HepG2 (cell line): ENCODE results near the gene OR4C3. TPM values are rescaled to one million over a fixed set of nuclear protein-coding genes. Genes with fewer than 3 reads are reported as not detected.
"Not testable (repeated sequence)": the region's sequence is repeated elsewhere in the genome, so short reads cannot be mapped to it uniquely, and the experiment has no call there.

Experiments
- ATAC-seq: fragments of 200-7000 bp; cut with Tn5 transposase; 3 replicates; pipeline ENCODE4 v1.9.1; 2020; ENCODE audit warnings: mild to moderate bottlenecking, moderate library complexity
- BruUV-seq: library from RNA; stranded (reverse); fragments of 400-500 nt; replicated peaks from 2 replicates; lab custom pipeline; 2021; lab: Mats Ljungman, UMichigan
- CTCF ChIA-PET: fragments of 300-600 bp; formaldehyde crosslinking; extraction: SDS; loops from one replicate; lab custom pipeline; 2021; ENCODE audit warnings: low total read pairs, inconsistent platforms, low intra/inter-chr PET ratio; lab: Yijun Ruan, JAX
- POLR2A ChIA-PET: fragments of 350-600 bp; sonication (Branson Sonifier 250); formaldehyde crosslinking; loops from one replicate; lab custom pipeline; 2020; ENCODE audit warnings: antibody characterized with exemption, inconsistent platforms; lab: Yijun Ruan, JAX
- DNase-seq: peaks from one replicate; pipeline ENCODE4 v3.0.0-alpha.2; 2015; ENCODE audit warnings: low spot score
- FAIRE-seq: peaks from 3 replicates; lab custom pipeline; 2011; peaks lifted over from hg19 to GRCh38; lab: Jason Lieb, UNC
- H2AFZ ChIP-seq: one replicate; pipeline ENCODE4 v1.6.1; 2011; ENCODE audit warnings: low read length, inconsistent platforms
- H3K27ac ChIP-seq: fragments of 300-600 bp; 3 replicates; pipeline ENCODE4 v1.8.0; 2011; ENCODE audit warnings: mixed run types, mild to moderate bottlenecking, mixed read lengths, low read length, inconsistent platforms; ENCODE audit not compliant: insufficient read depth; ENCODE audit errors: extremely low read length
- H3K27me3 ChIP-seq, 2 experiments: fragments of 200-600 bp in 1 of 2; 2 replicates in 1 of 2; 3 replicates in 1 of 2; pipeline versions ENCODE4 v1.6.0 to v1.8.0; 2011; ENCODE audit warnings: low read length in 2 of 2, mild to moderate bottlenecking in 2 of 2, moderate library complexity in 2 of 2, inconsistent platforms in 1 of 2; ENCODE audit not compliant: insufficient read depth in 2 of 2, control insufficient read depth in 1 of 2
- H3K36me3 ChIP-seq, 2 experiments: fragments of 200-600 bp in 1 of 2; replicated peaks in 1 of 2; 2 replicates in 1 of 2; 3 replicates in 1 of 2; pipeline versions ENCODE4 v1.5.1 to v1.8.0; 2011; ENCODE audit warnings: low read length in 2 of 2, inconsistent platforms in 1 of 2; ENCODE audit not compliant: insufficient read depth in 2 of 2, control insufficient read depth in 1 of 2
- H3K4me1 ChIP-seq: 2 replicates; pipeline ENCODE4 v1.5.1; 2012; ENCODE audit warnings: low read length, inconsistent platforms; ENCODE audit not compliant: insufficient read depth
- H3K4me2 ChIP-seq: 2 replicates; pipeline ENCODE4 v1.6.0; 2011; ENCODE audit warnings: low read depth, low read length, inconsistent platforms
- H3K4me3 ChIP-seq, 3 experiments: fragments of 200-600 bp in 1 of 3; sonication (generic), shearing (Covaris generic) in 1 of 3; replicated peaks in 1 of 3; 2 replicates each; pipeline ENCODE4 v1.5.1; 2011 to 2016; ENCODE audit warnings: low read length in 3 of 3, inconsistent platforms in 2 of 3, low read depth in 2 of 3, mild to moderate bottlenecking in 2 of 3, control low read depth in 1 of 3, mixed read lengths in 1 of 3; ENCODE audit not compliant: insufficient read depth in 1 of 3
- H3K79me2 ChIP-seq: one replicate; pipeline ENCODE4 v1.6.1; 2011; ENCODE audit warnings: low read length, inconsistent platforms; ENCODE audit not compliant: insufficient read depth
- H3K9ac ChIP-seq: 2 replicates; pipeline ENCODE4 v1.6.0; 2011; ENCODE audit warnings: mild to moderate bottlenecking, low read depth, low read length, inconsistent platforms; ENCODE audit not compliant: insufficient read depth
- H3K9me3 ChIP-seq: 2 replicates; pipeline ENCODE4 v1.5.1; 2012; ENCODE audit warnings: mild to moderate bottlenecking, low read length
- H4K20me1 ChIP-seq: 2 replicates; pipeline ENCODE4 v1.6.0; 2011; ENCODE audit warnings: inconsistent platforms, mild to moderate bottlenecking, low read length, moderate library complexity; ENCODE audit not compliant: insufficient read depth
- CREM ChIP-seq, 2 experiments: sonication (generic) in 1 of 2; formaldehyde crosslinking in 1 of 2; IDR thresholded peaks; 2 replicates each; pipeline versions ENCODE4 v1.4.0 to v1.6.1; 2016 to 2020; ENCODE audit warnings: antibody characterized with exemption in 1 of 2, mild to moderate bottlenecking in 1 of 2, missing genetic modification reagents in 1 of 2
- NR2F1 ChIP-seq, 2 experiments: fragments of 450-650 bp in 1 of 2; formaldehyde crosslinking in 1 of 2; IDR thresholded peaks; 2 replicates each; pipeline versions ENCODE4 v1.5.0 to v1.6.1; 2016 to 2020; ENCODE audit warnings: mild to moderate bottlenecking in 1 of 2, missing compliant biosample characterization in 1 of 2, missing genetic modification reagents in 1 of 2, moderate library complexity in 1 of 2
- SRY ChIP-seq: sonication (generic); formaldehyde crosslinking; IDR thresholded peaks from 2 replicates; pipeline ENCODE4 v1.8.0; 2022; ENCODE audit warnings: mild to moderate bottlenecking, missing genetic modification reagents
- STAG1 ChIP-seq: sonication (generic); formaldehyde crosslinking; IDR thresholded peaks from 2 replicates; pipeline ENCODE4 v1.4.0; 2020; ENCODE audit warnings: missing genetic modification reagents
- TBX3 ChIP-seq: fragments of 450-650 bp; IDR thresholded peaks from 2 replicates; pipeline ENCODE4 v1.6.1; 2017; ENCODE audit warnings: antibody characterized with exemption, mild to moderate bottlenecking, inconsistent platforms, borderline replicate concordance
- ZNF138 ChIP-seq: sonication (generic); formaldehyde crosslinking; IDR thresholded peaks from 2 replicates; pipeline ENCODE4 v1.5.0; 2020; ENCODE audit warnings: mild to moderate bottlenecking, low read depth, missing genetic modification reagents
- ZNF205 ChIP-seq: IDR thresholded peaks from 2 replicates; pipeline ENCODE4 v1.6.1; 2018; ENCODE audit warnings: missing biosample characterization, missing genetic modification reagents
- ZNF652 ChIP-seq: IDR thresholded peaks from 2 replicates; pipeline ENCODE4 v1.6.1; 2016; ENCODE audit warnings: low read depth, borderline replicate concordance
- WGBS: methylation state at CpG from one replicate; pipeline ENCODE4 v1.1.6; 2017; ENCODE audit warnings: low lambda C conversion rate; 5-methylcytosine and 5-hydroxymethylcytosine counted together
- in situ Hi-C: cut with HindIII; loops from 2 replicates; pipeline ENCODE4 v1.10.0; 2017; ENCODE audit warnings: low pct_unique_long_range_greater_than_20kb; ENCODE audit not compliant: extremely low pct_ligation_motif_present
- intact Hi-C: fragments of 100-400 bp; cut with micrococcal nuclease; formaldehyde crosslinking; loops from one replicate; pipeline ENCODE4 v1.10.0; 2022; ENCODE audit not compliant: unreplicated experiment
- polyA plus RNA-seq, 8 experiments: library from polyadenylated mRNA; depleted of rRNA in 3 of 8; stranded (reverse) in 7 of 8; unstranded in 1 of 8; fragments of >200 nt; fragmentation: Illumina TruSeq in 4 of 8; extraction: Trizol in 4 of 8; gene quantifications; 2 replicates each; pipeline versions ENCODE4 v1.2.1 to v1.2.3, GENCODE V29; 2011 to 2016; ENCODE audit warnings: low read depth in 4 of 8, missing spikeins in 1 of 8, mixed read lengths in 1 of 8; ENCODE audit not compliant: insufficient read depth in 1 of 8
- total RNA-seq, 5 experiments: library from RNA; depleted of rRNA; stranded (reverse); fragments of >200 nt; fragmentation: Illumina TruSeq; extraction: Trizol; gene quantifications; 2 replicates each; pipeline ENCODE4 v1.2.3, GENCODE V29; 2016; ENCODE audit warnings: low read depth in 1 of 5

Gene OR4C3
- total and polyA plus RNA-seq, 2 of the 13 experiments (the other 11 are each of a cell fraction or from before 2014, with no cell fraction given) = not detected

GRCh38 chr11:48307760-48308386 is 16.8 kb upstream of the OR4C3 start (continued):
- no peak for TF ChIP-seq ZNF205
- TF ChIP-seq NR2F1 (CRISPR knock-in tag; IDR thresholded peaks at IDR 0.05) = peak; percentile 28 to 71; a peak in 1 of 4 replicates
- peak; percentile 42; the same call in 1 of the 2 replicates for TF ChIP-seq ZNF652 (CRISPR knock-in tag)
- peak; percentile 85 for TF ChIP-seq STAG1 (CRISPR knock-in tag)
- no peak for TF ChIP-seq SRY
- no peak for TF ChIP-seq ZNF138 (CRISPR knock-in tag)
- no peak for TF ChIP-seq TBX3
- no peak for TF ChIP-seq CREM (IDR thresholded peaks at IDR 0.05)
- TF ChIP-seq CREM (CRISPR knock-in tag; IDR thresholded peaks at IDR 0.05) = no peak

- H4K20me1 ChIP-seq, H3K9me3 ChIP-seq, H3K4me1 ChIP-seq, in situ Hi-C loops, H3K9ac ChIP-seq, BruUV-seq, H3K4me3 ChIP-seq, DNase-seq, ATAC-seq, H3K27ac ChIP-seq, intact Hi-C loops, POLR2A ChIA-PET, H3K79me2 ChIP-seq, H2AFZ ChIP-seq, FAIRE-seq, CTCF ChIA-PET, H3K36me3 ChIP-seq, H3K4me2 ChIP-seq, H3K27me3 ChIP-seq: not testable (repeated sequence)
- 3% methylated on average over 2 of the region's 2 CpGs for WGBS
Observed at GRCh38 chr11:48313590-48313989, 11.1 kb upstream of the OR4C3 start.

- H3K79me2 ChIP-seq, H3K9me3 ChIP-seq, H2AFZ ChIP-seq, CTCF ChIA-PET, BruUV-seq, DNase-seq, H3K4me2 ChIP-seq, H3K9ac ChIP-seq, H3K36me3 ChIP-seq, intact Hi-C loops, H3K27ac ChIP-seq, H3K4me1 ChIP-seq, H4K20me1 ChIP-seq, ATAC-seq, H3K4me3 ChIP-seq, POLR2A ChIA-PET, FAIRE-seq, H3K27me3 ChIP-seq, in situ Hi-C loops: not testable (repeated sequence)
- WGBS = 0% methylated on average over 2 of the region's 2 CpGs
Observed at GRCh38 chr11:48319813-48320212, 4.9 kb upstream of the OR4C3 start.
